Esophagus squamous epithelium (tissue), 5 donors: Measurements from ENCODE around the gene DAPK1. TPM values are rescaled to one million over a fixed set of nuclear protein-coding genes. Genes with fewer than 3 reads are reported as not detected.

ENCODE experiments used
- DNase-seq: peaks from one replicate; lab custom pipeline; 2025; lab: John Stamatoyannopoulos, UW
- H3K27ac ChIP-seq, 4 donors: fragments of 200-600 bp; sonication (generic); one replicate each; pipeline ENCODE4 v1.5.1; 2016 to 2019; ENCODE audit warnings: mild to moderate bottlenecking in 1 of 4
- H3K27me3 ChIP-seq, 4 donors: fragments of 200-600 bp; sonication (generic); 1 replicate in 3 of 4; 2 replicates in 1 of 4; pipeline versions ENCODE4 v1.5.1 to v1.6.0; 2017 to 2021; ENCODE audit warnings: antibody characterized with exemption in 1 of 4
- H3K36me3 ChIP-seq, 3 donors: fragments of 200-600 bp; sonication (generic); one replicate each; pipeline ENCODE4 v1.5.1; 2016 to 2019
- H3K4me1 ChIP-seq, 3 donors: fragments of 200-600 bp; sonication (generic); one replicate each; pipeline ENCODE4 v1.5.1; 2017 to 2019
- H3K4me3 ChIP-seq, 4 donors: fragments of 200-600 bp; sonication (generic); 1 replicate in 3 of 4; 2 replicates in 1 of 4; pipeline ENCODE4 v1.5.1; 2016 to 2019; ENCODE audit warnings: mild to moderate bottlenecking in 2 of 4, moderate library complexity in 1 of 4
- H3K9me3 ChIP-seq, 3 donors: fragments of 200-600 bp; sonication (generic); one replicate each; pipeline ENCODE4 v1.5.1; 2016 to 2019
- CTCF ChIP-seq, 6 experiments: fragments of 450-650 bp in 4 of 6; fragments of 200-600 bp in 2 of 6; sonication (generic) in 2 of 6; IDR thresholded peaks; one replicate each; pipeline ENCODE4 v1.5.1; 2016 to 2019; ENCODE audit warnings: antibody characterized with exemption in 6 of 6, mild to moderate bottlenecking in 4 of 6, moderate library complexity in 4 of 6
- POLR2A ChIP-seq, 4 donors: fragments of 450-650 bp; IDR thresholded peaks; one replicate each; pipeline ENCODE4 v1.6.1; 2017; ENCODE audit warnings: antibody characterized with exemption in 4 of 4, mild to moderate bottlenecking in 4 of 4, moderate library complexity in 3 of 4
- WGBS, 2 donors: methylation state at CpG; one replicate each; pipeline ENCODE4 v1.1.5; 2018; 5-methylcytosine and 5-hydroxymethylcytosine counted together
- intact Hi-C: fragments of 100-400 bp; cut with DNase I; formaldehyde crosslinking; loops from one replicate; pipeline ENCODE4 v1.15.0; 2022
- total RNA-seq, 4 donors: library from RNA; depleted of rRNA; stranded (reverse); fragments of >200 nt; gene quantifications; one replicate each; pipeline ENCODE4 v1.1.0, GENCODE V29; 2016
- donor health status: DM: yes; HTN: yes; CAD: no.

The DAPK1 gene
- total RNA-seq, 4 donors from 2014 or later: 2.2 to 14.5 (median 5.5) TPM

- DNase-seq: no peak
- H3K27ac ChIP-seq: no peak overlapping the region
- H3K9me3 ChIP-seq: no peaks in the 10 kb centered on the region
- no peaks in the 10 kb centered on the region for H3K4me1 ChIP-seq
- no peak overlapping the region for H3K4me3 ChIP-seq
- no peak for TF ChIP-seq CTCF (IDR thresholded peaks at IDR 0.05)
- no peak for TF ChIP-seq POLR2A (IDR thresholded peaks at IDR 0.05)
- intact Hi-C loops: no loop called here
- H3K36me3 ChIP-seq: peaks cover 0 to 31% (median 5%) of the 10 kb centered on the region in 3 donors
- H3K27me3 ChIP-seq: no peaks in the 10 kb centered on the region
- WGBS, 2 donors: 86 to 87% methylated on average over 5 to 6 of the region's 6 CpGs
Measured at GRCh38 chr9:87701931-87702421, 204.3 kb downstream of the DAPK1 start.

GRCh38 chr9:87702921-87703320 is 205.3 kb downstream of the DAPK1 start:
- H3K4me3 ChIP-seq: no peak overlapping the region
- no peak for DNase-seq
- WGBS, 2 donors: 87 to 96% methylated on average over 4 to 5 of the region's 9 CpGs
- no peaks in the 10 kb centered on the region for H3K9me3 ChIP-seq
- no peak overlapping the region for H3K27ac ChIP-seq
- no peak for TF ChIP-seq CTCF (IDR thresholded peaks at IDR 0.05)
- TF ChIP-seq POLR2A (IDR thresholded peaks at IDR 0.05): no peak
- peaks cover 0 to 27% (median 5%) of the 10 kb centered on the region in 3 donors for H3K36me3 ChIP-seq
- no peaks in the 10 kb centered on the region for H3K27me3 ChIP-seq
- intact Hi-C loops: no loop called here
- no peaks in the 10 kb centered on the region for H3K4me1 ChIP-seq

GRCh38 chr9:87703636-87704276 is 206.1 kb downstream of the DAPK1 start:
- no peaks in the 10 kb centered on the region for H3K4me1 ChIP-seq
- WGBS, 2 donors: 71 to 81% methylated on average over 6 to 7 of the region's 7 CpGs
- no peak for DNase-seq
- TF ChIP-seq POLR2A (IDR thresholded peaks at IDR 0.05) (no peak), CTCF (IDR thresholded peaks at IDR 0.05) (no peak)
- H3K27ac ChIP-seq: no peak overlapping the region
- H3K36me3 ChIP-seq: peaks cover 0 to 27% (median 0%) of the 10 kb centered on the region in 3 donors
- H3K4me3 ChIP-seq: no peak overlapping the region
- intact Hi-C loops: no loop called here
- H3K27me3 ChIP-seq: no peaks in the 10 kb centered on the region
- H3K9me3 ChIP-seq: no peaks in the 10 kb centered on the region

- no peaks in the 10 kb centered on the region for H3K4me1 ChIP-seq
- no peaks in the 10 kb centered on the region for H3K9me3 ChIP-seq
- no peak for DNase-seq
- 61 to 90% methylated on average over 6 of the region's 6 CpGs for WGBS, 2 donors
- H3K27ac ChIP-seq: no peak overlapping the region
- intact Hi-C loops: no loop called here
- no peak overlapping the region for H3K4me3 ChIP-seq
- no peaks in the 10 kb centered on the region for H3K27me3 ChIP-seq
- peaks cover 0 to 27% (median 0%) of the 10 kb centered on the region in 3 donors for H3K36me3 ChIP-seq
- no peak for TF ChIP-seq POLR2A (IDR thresholded peaks at IDR 0.05)
- TF ChIP-seq CTCF (IDR thresholded peaks at IDR 0.05): no peak
Measured at GRCh38 chr9:87704342-87704741, 206.7 kb downstream of the DAPK1 start.

GRCh38 chr9:87706066-87706739 is 208.5 kb downstream of the DAPK1 start:
- Histone ChIP-seq H3K4me1 (no peaks in the 10 kb centered on the region), H3K36me3 (peaks cover 0 to 27% (median 0%) of the 10 kb centered on the region in 3 donors), H3K4me3 (no peak overlapping the region), H3K27ac (no peak overlapping the region), H3K9me3 (no peaks in the 10 kb centered on the region), H3K27me3 (no peaks in the 10 kb centered on the region)
- no peak for DNase-seq
- intact Hi-C loops: no loop called here
- TF ChIP-seq POLR2A (IDR thresholded peaks at IDR 0.05) (no peak), CTCF (IDR thresholded peaks at IDR 0.05) (no peak)
- 89 to 90% methylated on average over 7 to 23 of the region's 39 CpGs for WGBS, 2 donors
